Amygdala (tissue), 56 donors: ENCODE results near the gene MMRN2.
"Not testable (repeated sequence)": the region's sequence is repeated elsewhere in the genome, so short reads cannot be mapped to it uniquely, and the experiment has no call there.

Source experiments
- DNase-seq, 56 donors: peaks; one replicate each; lab custom pipeline; 2025; lab: John Stamatoyannopoulos, UW

MMRN2 gene

GRCh38 chr10:86957471-86958115, at the start of gene MMRN2:
Gene MMRN2 (minus strand): TSS chr10:86957615. CDS start chr10:86957541, 74 bp downstream.
- no peak for DNase-seq

- not testable (repeated sequence) for DNase-seq
These were observed 49.7 kb upstream of the MMRN2 start for GRCh38 chr10:87007124-87007523.

DNA sequence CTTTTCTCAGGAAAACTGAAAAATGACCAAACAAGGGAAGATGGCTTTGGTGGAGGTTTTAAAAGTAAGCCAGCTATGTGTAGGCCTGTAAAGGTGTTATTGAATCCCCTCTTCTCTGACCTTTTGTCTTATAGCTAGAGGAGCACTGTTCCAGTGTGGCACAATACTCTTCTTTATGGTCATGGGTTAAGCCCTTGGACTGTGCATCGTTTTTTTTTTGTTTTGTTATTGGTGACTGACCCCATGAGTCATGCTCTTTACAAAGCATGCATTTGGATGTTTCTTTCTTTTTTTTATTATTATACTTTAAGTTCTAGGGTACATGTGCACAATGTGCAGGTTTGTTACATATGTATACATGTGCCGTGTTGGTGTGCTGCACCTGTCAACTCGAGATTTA, 43.1 kb upstream of the MMRN2 start:
- DNase-seq, result no peak

DNA sequence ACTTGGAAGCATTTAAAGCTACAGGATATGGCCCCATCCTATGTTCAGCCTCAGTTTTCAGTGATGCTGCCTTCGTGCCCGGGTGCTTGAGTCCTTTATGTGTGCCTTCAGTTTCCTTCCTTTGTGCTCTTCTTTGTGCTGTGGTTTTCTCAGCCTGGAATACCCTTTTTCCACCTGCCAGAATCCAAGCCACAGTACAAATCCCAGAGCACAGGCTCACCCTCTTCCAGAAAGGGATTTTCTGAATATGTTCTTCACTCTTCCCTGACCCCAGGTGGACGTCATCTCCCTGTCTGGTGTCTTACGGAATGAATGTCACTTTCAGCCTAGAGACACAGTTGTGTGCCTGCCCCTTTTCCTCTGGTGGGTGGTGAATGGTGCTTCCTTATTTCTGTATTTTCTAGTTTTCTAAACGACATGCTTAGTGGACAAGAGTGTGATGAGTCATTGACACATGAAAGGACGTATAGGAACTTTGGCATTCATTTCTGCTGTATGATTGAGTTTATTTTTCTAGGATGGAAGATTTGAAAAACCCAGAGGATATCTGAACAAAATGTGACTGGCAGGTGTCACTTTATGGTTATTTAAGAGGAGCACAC, 42.5 kb upstream of the MMRN2 start:
- not testable (repeated sequence) for DNase-seq

DNA sequence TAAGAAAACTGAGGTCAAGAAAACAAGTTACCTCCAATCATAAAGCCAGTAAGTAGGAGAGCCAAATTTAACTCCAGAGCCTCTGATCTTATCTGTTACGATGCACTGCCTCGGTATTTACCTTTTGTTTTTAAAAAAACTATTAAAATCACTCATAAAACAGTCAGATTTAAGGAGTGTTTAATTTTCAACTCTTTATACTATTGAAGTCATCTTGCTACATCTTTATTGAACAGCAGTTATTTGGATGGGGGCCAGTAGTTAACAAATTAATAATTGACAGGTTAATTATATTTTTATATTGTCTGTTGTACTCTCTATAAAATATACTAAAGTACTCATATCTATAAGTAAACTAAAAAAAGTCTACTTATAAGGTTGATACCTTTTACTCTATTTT, 35.5 kb upstream of the MMRN2 start:
- no peak for DNase-seq

- no peak for DNase-seq
These were observed 35.0 kb upstream of the MMRN2 start for GRCh38 chr10:86992456-86992855.

GRCh38 chr10:86991362-86991761, 33.9 kb upstream of the MMRN2 start:
- not testable (repeated sequence) for DNase-seq

- no peak for DNase-seq
These were observed 31.1 kb upstream of the MMRN2 start for GRCh38 chr10:86988520-86988919.

DNA sequence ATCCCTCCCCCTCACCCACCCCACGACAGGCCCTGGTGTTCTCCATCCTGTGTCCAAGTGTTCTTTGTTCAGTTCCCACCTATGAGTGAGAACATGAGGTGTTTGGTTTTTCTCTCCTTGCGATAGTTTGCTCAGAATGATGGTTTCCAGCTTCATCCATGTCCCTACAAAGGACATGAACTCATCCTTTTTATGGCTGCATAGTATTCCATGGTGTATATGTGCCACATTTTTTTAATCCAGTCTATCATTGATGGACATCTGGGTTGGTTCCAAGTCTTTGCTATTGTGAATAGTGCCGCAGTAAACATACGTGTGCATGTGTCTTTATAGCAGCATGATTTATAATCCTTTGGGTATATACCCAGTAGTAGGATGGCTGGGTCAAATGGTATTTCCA, 27.1 kb upstream of the MMRN2 start:
- not testable (repeated sequence) for DNase-seq

DNA sequence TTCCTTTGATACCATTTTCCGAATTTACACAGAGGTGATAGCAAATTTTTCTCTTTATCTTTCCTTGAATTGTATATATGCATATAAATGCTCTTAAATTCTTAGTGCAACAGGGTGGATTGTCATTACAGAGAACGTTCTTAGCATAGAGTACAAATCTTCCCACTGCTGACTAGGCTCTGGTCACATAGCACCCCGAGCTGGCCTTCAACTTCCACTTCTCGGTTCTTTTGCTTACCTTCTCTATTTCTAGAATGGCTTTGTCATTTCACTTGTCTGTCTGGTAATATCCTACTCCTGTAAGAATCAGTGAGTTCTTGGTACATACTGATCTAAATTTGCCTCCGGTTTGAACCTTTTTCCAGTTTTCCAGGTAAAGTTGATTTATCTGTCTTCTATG, 24.3 kb upstream of the MMRN2 start:
- DNase-seq, result no peak

- DNase-seq, result not testable (repeated sequence)
These were observed 23.6 kb upstream of the MMRN2 start for GRCh38 chr10:86981020-86981419.

GRCh38 chr10:86979977-86980448, 22.6 kb upstream of the MMRN2 start:
- DNase-seq, result no peak

DNA sequence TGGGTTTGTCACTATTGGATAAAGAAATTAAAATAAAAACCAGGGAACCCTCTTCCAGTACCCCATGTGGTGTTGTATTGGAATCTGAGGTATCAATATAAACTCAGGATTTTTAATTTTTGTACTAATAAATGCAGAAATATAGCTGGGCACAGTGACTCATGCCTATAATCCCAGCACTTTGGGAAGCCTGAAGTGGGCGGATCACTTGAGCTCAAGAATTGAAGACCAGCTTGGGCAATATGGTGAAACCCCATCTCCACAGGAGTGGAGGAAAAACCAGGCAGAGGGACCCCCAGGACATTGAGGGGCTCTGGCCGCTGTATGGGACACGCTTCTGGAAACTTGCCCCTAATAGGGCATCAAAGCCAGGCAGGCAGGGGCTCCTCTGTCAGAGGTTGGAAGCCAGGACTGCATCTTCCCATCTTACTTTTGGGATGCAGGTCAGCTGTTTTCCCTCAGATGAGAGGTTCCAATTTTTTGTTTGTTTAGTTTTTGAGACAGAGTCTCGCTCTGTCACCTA, 21.9 kb upstream of the MMRN2 start:
- no peak for DNase-seq

- DNase-seq, result not testable (repeated sequence)
These were observed 21.0 kb upstream of the MMRN2 start for GRCh38 chr10:86978457-86978856.

- DNase-seq, result no peak
These were observed 19.1 kb upstream of the MMRN2 start for GRCh38 chr10:86976362-86977056.

DNA sequence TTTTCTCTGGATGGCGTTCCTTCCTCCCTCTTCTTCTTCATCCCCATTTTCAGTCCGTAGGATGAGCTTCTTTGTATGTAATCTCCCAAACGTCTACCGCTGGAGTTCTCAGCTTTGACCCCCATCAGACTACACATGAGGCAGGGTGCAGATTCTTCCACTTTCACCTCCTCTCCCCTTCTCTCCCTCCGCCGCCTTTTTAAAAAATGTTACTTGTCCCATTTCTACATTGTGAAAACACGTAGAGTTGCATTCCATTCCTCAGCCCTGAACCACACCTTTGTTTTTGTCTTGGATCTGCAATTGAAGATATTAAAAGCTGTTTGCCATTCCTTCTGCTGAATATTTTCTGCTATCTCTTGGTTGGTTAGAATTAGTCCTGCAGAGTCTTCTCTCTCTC, 17.1 kb upstream of the MMRN2 start:
- no peak for DNase-seq

DNA sequence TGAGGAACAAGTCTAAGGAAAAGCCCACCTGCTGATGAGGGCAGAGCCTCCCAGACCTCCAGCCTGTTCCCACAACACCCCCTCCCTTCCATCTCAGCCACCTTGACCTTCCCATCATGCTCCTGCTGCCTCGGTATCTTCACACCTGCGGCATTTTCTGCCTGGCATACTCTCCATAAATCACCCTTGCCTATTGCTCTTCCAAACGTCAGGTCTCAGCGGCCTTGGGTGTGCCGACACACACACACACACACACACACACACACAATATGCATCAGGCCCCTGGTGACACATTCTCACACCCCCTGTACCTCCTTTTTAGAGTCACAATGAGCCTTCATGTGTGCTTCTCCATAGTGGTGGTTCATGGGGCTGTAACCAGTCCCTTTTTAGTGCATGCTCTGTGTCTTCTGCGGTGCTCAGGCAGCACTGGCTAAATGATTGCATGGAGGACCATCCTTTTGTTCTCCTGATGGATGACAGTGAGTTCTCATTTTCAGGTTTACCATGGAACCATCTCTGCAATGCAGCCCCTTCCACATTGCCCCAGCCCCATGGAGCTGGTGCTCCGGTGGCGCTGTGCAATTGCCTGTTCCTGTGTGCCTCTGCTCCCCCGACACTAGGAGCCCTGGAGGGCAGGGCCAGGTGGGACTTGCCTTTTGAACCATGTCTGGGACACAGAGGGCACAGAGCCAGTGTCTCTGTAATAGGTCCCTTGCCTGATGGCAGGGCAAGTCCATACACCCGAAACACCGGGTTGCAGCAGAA, 15.4 kb upstream of the MMRN2 start:
- DNase-seq, result no peak

DNA sequence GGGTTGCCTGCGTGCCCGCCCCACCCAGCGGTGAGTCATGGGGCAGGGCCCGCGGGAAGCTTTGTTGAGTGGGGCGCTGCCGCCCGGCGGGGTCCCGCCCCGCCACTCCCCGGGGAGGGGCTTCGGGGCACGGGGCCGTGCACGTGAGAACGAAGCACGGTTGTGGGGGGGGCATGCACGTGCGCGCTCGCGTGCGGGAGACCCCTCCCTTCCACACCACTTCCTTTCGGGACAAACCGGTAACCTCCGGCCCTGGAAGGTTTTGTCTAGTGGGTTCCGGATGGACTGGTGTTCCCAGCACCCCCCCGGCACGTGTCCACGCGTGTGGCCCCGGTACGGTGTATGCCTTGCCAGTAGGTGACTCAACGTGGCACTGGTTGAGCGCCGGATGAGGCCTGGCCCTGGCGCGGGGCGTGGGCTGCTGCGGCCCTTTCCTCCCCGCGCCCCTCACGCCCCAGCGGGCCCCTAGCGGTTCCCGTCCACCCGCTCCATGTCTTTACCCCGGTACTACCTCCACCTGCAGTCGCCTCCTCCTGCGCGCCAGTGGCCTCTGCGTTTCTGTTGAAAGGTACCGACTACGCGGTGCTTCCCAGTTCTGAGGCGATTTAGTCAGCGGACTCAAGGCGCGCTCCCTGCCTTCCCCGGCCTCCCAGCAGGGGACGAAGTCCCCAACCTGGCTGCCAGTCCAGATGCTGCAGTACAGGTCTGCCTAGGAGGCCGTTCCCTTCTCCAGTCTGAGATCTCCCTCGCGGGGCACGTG, 14.0 kb upstream of the MMRN2 start:
- DNase-seq, result peak in 19 of 56 donors; percentile 25 to 93 (median 55)

- peak in 1 of 56 donors; percentile 52 for DNase-seq
These were observed 13.5 kb upstream of the MMRN2 start for GRCh38 chr10:86970982-86971231.
